ENCODE measurements around the gene SART1. TPM values are rescaled to one million over a fixed set of nuclear protein-coding genes. Genes with fewer than 3 reads are reported as not detected.

SART1 gene
- polyA plus RNA-seq, 1 donor (not counting 4 experiments of a cell fraction or from before 2014, with no cell fraction given) = 14.7 TPM

DNA sequence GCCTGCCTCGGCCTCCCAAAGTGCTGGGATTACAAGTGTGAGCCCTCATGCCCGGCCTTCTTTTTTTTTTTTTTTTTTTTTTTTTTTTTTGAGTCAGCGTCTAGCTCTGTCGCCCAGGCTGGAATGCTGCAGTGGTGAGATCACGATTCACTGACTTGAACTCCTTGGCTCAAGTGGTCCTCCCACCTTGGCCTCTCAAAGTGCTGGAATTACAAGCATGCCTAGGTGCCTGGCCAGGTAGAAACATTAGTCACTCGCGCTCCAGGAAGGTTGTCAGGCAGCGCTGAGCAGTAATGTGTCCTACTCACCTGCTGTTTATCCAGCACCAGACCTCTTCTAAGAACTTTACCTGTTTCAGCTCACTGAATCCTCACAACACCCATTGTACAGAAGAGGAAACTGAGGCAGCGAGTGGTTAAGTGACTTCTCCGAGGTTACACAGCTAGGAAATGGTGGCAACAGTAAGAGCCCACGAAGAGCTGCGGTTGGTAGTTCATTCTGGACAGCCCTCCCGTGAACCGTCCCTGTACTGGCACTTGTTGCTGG is 49.8 kb downstream of the SART1 start:
- H3K9ac ChIP-seq (ENCODE audit: control insufficient read depth, extremely low read depth, insufficient read depth, low read length) = no peak overlapping the region

DNA sequence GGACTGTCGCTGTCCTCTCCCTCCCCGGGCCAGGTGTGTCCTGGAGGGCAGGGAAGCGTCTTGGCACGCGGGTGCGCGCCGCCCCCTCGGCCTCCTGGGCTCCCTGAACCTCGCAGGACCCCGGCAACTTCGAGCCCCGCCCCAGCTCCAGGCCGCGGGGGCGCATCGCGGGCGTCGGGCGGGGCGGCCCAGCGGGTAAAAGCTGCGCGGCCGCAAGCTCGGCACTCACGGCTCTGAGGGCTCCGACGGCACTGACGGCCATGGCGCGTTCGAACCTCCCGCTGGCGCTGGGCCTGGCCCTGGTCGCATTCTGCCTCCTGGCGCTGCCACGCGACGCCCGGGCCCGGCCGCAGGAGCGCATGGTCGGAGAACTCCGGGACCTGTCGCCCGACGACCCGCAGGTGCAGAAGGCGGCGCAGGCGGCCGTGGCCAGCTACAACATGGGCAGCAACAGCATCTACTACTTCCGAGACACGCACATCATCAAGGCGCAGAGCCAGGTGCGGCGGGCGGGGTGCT is 50.3 kb downstream of the SART1 start, which contains the start of gene CST6:
Gene CST6 (plus strand): TSS at position 224 of the 519 bp plus-strand sequence. CDS start 37 bp downstream, at position 261.
- no peaks in the 10 kb centered on the region for H4K20me1 ChIP-seq (ENCODE audit: control insufficient read depth, extremely low read depth, insufficient read depth, low read length)

More for the DNA sequence above, 49.8 kb downstream of the SART1 start:
- no peak for TF ChIP-seq EZH2 (IDR thresholded peaks at IDR 0.05; ENCODE audit: low read length)
- TF ChIP-seq, protein P1, sequence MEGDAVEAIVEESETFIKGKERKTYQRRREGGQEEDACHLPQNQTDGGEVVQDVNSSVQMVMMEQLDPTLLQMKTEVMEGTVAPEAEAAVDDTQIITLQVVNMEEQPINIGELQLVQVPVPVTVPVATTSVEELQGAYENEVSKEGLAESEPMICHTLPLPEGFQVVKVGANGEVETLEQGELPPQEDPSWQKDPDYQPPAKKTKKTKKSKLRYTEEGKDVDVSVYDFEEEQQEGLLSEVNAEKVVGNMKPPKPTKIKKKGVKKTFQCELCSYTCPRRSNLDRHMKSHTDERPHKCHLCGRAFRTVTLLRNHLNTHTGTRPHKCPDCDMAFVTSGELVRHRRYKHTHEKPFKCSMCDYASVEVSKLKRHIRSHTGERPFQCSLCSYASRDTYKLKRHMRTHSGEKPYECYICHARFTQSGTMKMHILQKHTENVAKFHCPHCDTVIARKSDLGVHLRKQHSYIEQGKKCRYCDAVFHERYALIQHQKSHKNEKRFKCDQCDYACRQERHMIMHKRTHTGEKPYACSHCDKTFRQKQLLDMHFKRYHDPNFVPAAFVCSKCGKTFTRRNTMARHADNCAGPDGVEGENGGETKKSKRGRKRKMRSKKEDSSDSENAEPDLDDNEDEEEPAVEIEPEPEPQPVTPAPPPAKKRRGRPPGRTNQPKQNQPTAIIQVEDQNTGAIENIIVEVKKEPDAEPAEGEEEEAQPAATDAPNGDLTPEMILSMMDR (optimal IDR thresholded peaks at IDR 0.05 in 1 of 3, IDR thresholded peaks at IDR 0.05 in 1 of 3, conservative IDR thresholded peaks at IDR 0.05 in 1 of 3; ENCODE audit: extremely low read depth in 1 of 3, insufficient read depth in 2 of 3, low read length in 3 of 3) = no peak
- H4K20me1 ChIP-seq (ENCODE audit: control insufficient read depth, extremely low read depth, insufficient read depth, low read length) = no peaks in the 10 kb centered on the region
- dilution Hi-C loops (cut with MboI; ENCODE audit: extremely low pct_ligation_motif_present, low sequenced_read_pairs) = no loop called here
- H3K9me3 ChIP-seq (ENCODE audit: control insufficient read depth, low read depth, low read length) = no peaks in the 10 kb centered on the region
- peak; percentile 98 for DNase-seq (ENCODE audit: low read depth, low spot score)
- H3K4me2 ChIP-seq (ENCODE audit: control insufficient read depth, extremely low read depth, insufficient read depth, low read depth, low read length) = peak overlapping the region; percentile 78
- H3K27me3 ChIP-seq (ENCODE audit: control insufficient read depth, extremely low read depth, insufficient read depth, low read length) = no peaks in the 10 kb centered on the region
- H2AFZ ChIP-seq (ENCODE audit: control insufficient read depth, low read length) = no peak overlapping the region
- no peak overlapping the region for H3K27ac ChIP-seq (ENCODE audit: control insufficient read depth, insufficient read depth, low read length)
- peaks cover 38% of the 10 kb centered on the region for H3K4me1 ChIP-seq (ENCODE audit: control insufficient read depth, extremely low read depth, insufficient read depth, low read length)
- H3K36me3 ChIP-seq (ENCODE audit: control insufficient read depth in 2 of 2, extremely low read depth in 1 of 2, insufficient read depth in 2 of 2, low read length in 2 of 2) = peaks cover 0 to 1% of the 10 kb centered on the region in 2 experiments
- H3K4me3 ChIP-seq (ENCODE audit: control insufficient read depth in 2 of 3, extremely low read depth in 1 of 3, insufficient read depth in 2 of 3, low read depth in 1 of 3, low read length in 3 of 3) = peak overlapping the region in 1 of 3 experiments; percentile 27
- H3K79me2 ChIP-seq (ENCODE audit: control insufficient read depth, insufficient read depth, low read length) = no peaks in the 10 kb centered on the region
- FAIRE-seq = peak; percentile 69
- peaks cover 3% of the 10 kb centered on the region for H3K9me1 ChIP-seq (ENCODE audit: control insufficient read depth, extremely low read depth, insufficient read depth, low read length)

More for the DNA sequence above, 50.3 kb downstream of the SART1 start, which contains the start of gene CST6:
- Histone ChIP-seq H3K79me2 (ENCODE audit: control insufficient read depth, insufficient read depth, low read length) (no peaks in the 10 kb centered on the region), H3K9me1 (ENCODE audit: control insufficient read depth, extremely low read depth, insufficient read depth, low read length) (peaks cover 3% of the 10 kb centered on the region), H3K27me3 (ENCODE audit: control insufficient read depth, extremely low read depth, insufficient read depth, low read length) (no peaks in the 10 kb centered on the region), H3K9me3 (ENCODE audit: control insufficient read depth, low read depth, low read length) (no peaks in the 10 kb centered on the region), H3K27ac (ENCODE audit: control insufficient read depth, insufficient read depth, low read length) (no peak within 1 kb of the TSS), H3K36me3 (ENCODE audit: control insufficient read depth in 2 of 2, extremely low read depth in 1 of 2, insufficient read depth in 2 of 2, low read length in 2 of 2) (no peaks in the 10 kb centered on the region), H3K4me3 (ENCODE audit: control insufficient read depth in 2 of 3, extremely low read depth in 1 of 3, insufficient read depth in 2 of 3, low read depth in 1 of 3, low read length in 3 of 3) (peak within 1 kb of the TSS in 1 of 3 experiments; percentile 27), H3K9ac (ENCODE audit: control insufficient read depth, extremely low read depth, insufficient read depth, low read length) (no peak within 1 kb of the TSS), H3K4me1 (ENCODE audit: control insufficient read depth, extremely low read depth, insufficient read depth, low read length) (peaks cover 38% of the 10 kb centered on the region), H3K4me2 (ENCODE audit: control insufficient read depth, extremely low read depth, insufficient read depth, low read depth, low read length) (peak within 1 kb of the TSS; percentile 78), H2AFZ (ENCODE audit: control insufficient read depth, low read length) (no peak within 1 kb of the TSS)
- TF ChIP-seq, protein P1 (optimal IDR thresholded peaks at IDR 0.05 in 1 of 3, IDR thresholded peaks at IDR 0.05 in 1 of 3, conservative IDR thresholded peaks at IDR 0.05 in 1 of 3; ENCODE audit: extremely low read depth in 1 of 3, insufficient read depth in 2 of 3, low read length in 3 of 3) = no peak
- peak; percentile 47 for TF ChIP-seq EZH2 (IDR thresholded peaks at IDR 0.05; ENCODE audit: low read length)
- no peak for DNase-seq (ENCODE audit: low read depth, low spot score)
- FAIRE-seq = no peak
- dilution Hi-C loops (cut with MboI; ENCODE audit: extremely low pct_ligation_motif_present, low sequenced_read_pairs) = no loop called here
